ENCODE measurements around the gene CKAP5.

DNA sequence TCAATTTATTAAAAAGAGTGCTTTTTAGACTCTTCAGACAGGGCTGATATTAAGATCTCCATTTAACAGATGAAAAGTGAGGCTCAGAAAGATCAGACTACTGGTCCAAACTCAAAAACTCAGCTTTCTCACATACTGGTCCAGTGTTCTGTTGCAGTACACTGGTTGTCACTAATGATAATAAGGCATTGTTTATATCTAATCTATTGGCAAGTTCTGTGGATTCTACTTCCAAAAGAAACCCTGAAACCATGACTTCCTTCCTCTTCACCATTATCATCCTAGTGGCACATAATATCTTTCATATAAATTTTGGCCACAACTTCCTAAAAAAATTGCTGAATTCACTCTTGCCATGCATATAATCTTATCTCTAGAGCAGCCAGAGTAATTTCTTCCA lies 90.1 kb downstream of the CKAP5 start:
- TF ChIP-seq, protein P1, sequence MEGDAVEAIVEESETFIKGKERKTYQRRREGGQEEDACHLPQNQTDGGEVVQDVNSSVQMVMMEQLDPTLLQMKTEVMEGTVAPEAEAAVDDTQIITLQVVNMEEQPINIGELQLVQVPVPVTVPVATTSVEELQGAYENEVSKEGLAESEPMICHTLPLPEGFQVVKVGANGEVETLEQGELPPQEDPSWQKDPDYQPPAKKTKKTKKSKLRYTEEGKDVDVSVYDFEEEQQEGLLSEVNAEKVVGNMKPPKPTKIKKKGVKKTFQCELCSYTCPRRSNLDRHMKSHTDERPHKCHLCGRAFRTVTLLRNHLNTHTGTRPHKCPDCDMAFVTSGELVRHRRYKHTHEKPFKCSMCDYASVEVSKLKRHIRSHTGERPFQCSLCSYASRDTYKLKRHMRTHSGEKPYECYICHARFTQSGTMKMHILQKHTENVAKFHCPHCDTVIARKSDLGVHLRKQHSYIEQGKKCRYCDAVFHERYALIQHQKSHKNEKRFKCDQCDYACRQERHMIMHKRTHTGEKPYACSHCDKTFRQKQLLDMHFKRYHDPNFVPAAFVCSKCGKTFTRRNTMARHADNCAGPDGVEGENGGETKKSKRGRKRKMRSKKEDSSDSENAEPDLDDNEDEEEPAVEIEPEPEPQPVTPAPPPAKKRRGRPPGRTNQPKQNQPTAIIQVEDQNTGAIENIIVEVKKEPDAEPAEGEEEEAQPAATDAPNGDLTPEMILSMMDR (IDR thresholded peaks at IDR 0.05) = no peak
- no peak for TF ChIP-seq GTF2I (CRISPR knock-in tag; conservative IDR thresholded peaks at IDR 0.05)
